ENCODE measurements around the gene VEGFB. TPM values are rescaled to one million over a fixed set of nuclear protein-coding genes. Genes with fewer than 3 reads are reported as not detected.

Gene VEGFB
- total RNA-seq, 1 donor from 2014 or later, result 2.3 TPM

- peaks cover 12% of the 10 kb centered on the region for H3K36me3 Mint-ChIP-seq
- Histone ChIP-seq H2AFZ (replicated peaks) (no peak overlapping the region), H3K79me2 (ENCODE audit: low read depth) (peaks cover 29% of the 10 kb centered on the region), H3K4me2 (no peak overlapping the region), H3K27ac (peak overlapping the region; percentile 64), H3K27me3 (no peaks in the 10 kb centered on the region), H3K4me1 (peaks cover 5% of the 10 kb centered on the region), H3K36me3 (no peaks in the 10 kb centered on the region), H3K9me3 (ENCODE audit: low read depth) (no peaks in the 10 kb centered on the region), H4K20me1 (ENCODE audit: low read depth) (peaks cover 13% of the 10 kb centered on the region), H3K9ac (no peak overlapping the region), H3K4me3 (no peak overlapping the region), H3F3A (ENCODE audit: low read depth) (peaks cover 32% of the 10 kb centered on the region)
- peaks cover 11% of the 10 kb centered on the region for H3K27me3 Mint-ChIP-seq (ENCODE audit: insufficient read depth, low read depth)
- DNase-seq (ENCODE audit: low spot score), result peak; percentile 32
- H3K4me1 Mint-ChIP-seq, result peaks cover 34% of the 10 kb centered on the region
- H3K4me3 Mint-ChIP-seq, result no peak overlapping the region
- TF ChIP-seq EZH2phosphoT487 (IDR thresholded peaks at IDR 0.05) (no peak), EZH2 (IDR thresholded peaks at IDR 0.05) (no peak), CTCF (IDR thresholded peaks at IDR 0.05) (no peak)
- H3K9me3 Mint-ChIP-seq, result peaks cover 3% of the 10 kb centered on the region
- H3K27ac Mint-ChIP-seq, result peak overlapping the region; percentile 90
Observed at GRCh38 chr11:64186492-64187165, 47.8 kb upstream of the VEGFB start.

- H3K4me3 ChIP-seq, result no peak overlapping the region
- no peaks in the 10 kb centered on the region for H3K27me3 ChIP-seq
- peaks cover 12% of the 10 kb centered on the region for H3K36me3 ChIP-seq
- no peak for DNase-seq (ENCODE audit: low spot score)
- peaks cover 5% of the 10 kb centered on the region for H3F3A ChIP-seq (ENCODE audit: low read depth)
- TF ChIP-seq CTCF (IDR thresholded peaks at IDR 0.05) (no peak), EZH2 (IDR thresholded peaks at IDR 0.05) (no peak), EZH2phosphoT487 (IDR thresholded peaks at IDR 0.05) (no peak)
- no peak overlapping the region for H3K4me2 ChIP-seq
- H3K4me1 Mint-ChIP-seq, result peaks cover 9% of the 10 kb centered on the region
- no peak overlapping the region for H3K9ac ChIP-seq
- H3K27ac ChIP-seq, result no peak overlapping the region
- H3K27me3 Mint-ChIP-seq (ENCODE audit: insufficient read depth, low read depth), result peaks cover 2% of the 10 kb centered on the region
- H3K79me2 ChIP-seq (ENCODE audit: low read depth), result peaks cover 11% of the 10 kb centered on the region
- no peak overlapping the region for H2AFZ ChIP-seq (replicated peaks)
- no peaks in the 10 kb centered on the region for H3K4me1 ChIP-seq
- no peak overlapping the region for H3K4me3 Mint-ChIP-seq
- no peaks in the 10 kb centered on the region for H3K9me3 ChIP-seq (ENCODE audit: low read depth)
- H4K20me1 ChIP-seq (ENCODE audit: low read depth), result peaks cover 7% of the 10 kb centered on the region
- no peaks in the 10 kb centered on the region for H3K9me3 Mint-ChIP-seq
- H3K27ac Mint-ChIP-seq, result no peak overlapping the region
- peaks cover 38% of the 10 kb centered on the region for H3K36me3 Mint-ChIP-seq
Observed at GRCh38 chr11:64192434-64192833, 42.0 kb upstream of the VEGFB start.

- Histone ChIP-seq H3K27ac (no peak overlapping the region), H3F3A (ENCODE audit: low read depth) (peaks cover 12% of the 10 kb centered on the region), H2AFZ (replicated peaks) (no peak overlapping the region), H3K9ac (no peak overlapping the region), H3K79me2 (ENCODE audit: low read depth) (peaks cover 11% of the 10 kb centered on the region), H3K36me3 (peaks cover 17% of the 10 kb centered on the region), H3K4me3 (no peak overlapping the region), H3K4me2 (no peak overlapping the region), H3K9me3 (ENCODE audit: low read depth) (no peaks in the 10 kb centered on the region), H4K20me1 (ENCODE audit: low read depth) (peaks cover 20% of the 10 kb centered on the region), H3K4me1 (no peaks in the 10 kb centered on the region), H3K27me3 (no peaks in the 10 kb centered on the region)
- no peak overlapping the region for H3K4me3 Mint-ChIP-seq
- H3K27me3 Mint-ChIP-seq (ENCODE audit: insufficient read depth, low read depth), result peaks cover 2% of the 10 kb centered on the region
- H3K9me3 Mint-ChIP-seq, result no peaks in the 10 kb centered on the region
- no peak for TF ChIP-seq EZH2 (IDR thresholded peaks at IDR 0.05)
- TF ChIP-seq EZH2phosphoT487 (IDR thresholded peaks at IDR 0.05), result no peak
- no peak for TF ChIP-seq CTCF (IDR thresholded peaks at IDR 0.05)
- H3K4me1 Mint-ChIP-seq, result no peaks in the 10 kb centered on the region
- H3K27ac Mint-ChIP-seq, result no peak overlapping the region
- H3K36me3 Mint-ChIP-seq, result peaks cover 47% of the 10 kb centered on the region
- no peak for DNase-seq (ENCODE audit: low spot score)
Observed at GRCh38 chr11:64196626-64197025, 37.8 kb upstream of the VEGFB start.
